IPS-18c (cell line): Measurements from ENCODE around the gene LMLN.

Experiments used
- H3K4me3 ChIP-seq: 2 replicates; pipeline ENCODE4 v1.7.0; 2013; ENCODE audit warnings: low read depth, mild to moderate bottlenecking, low read length, moderate library complexity; ENCODE audit not compliant: insufficient read depth
- H3K9me3 ChIP-seq: one replicate; pipeline ENCODE4 v1.6.1; 2013; ENCODE audit warnings: mild to moderate bottlenecking, low read length, moderate library complexity; ENCODE audit not compliant: control insufficient read depth, insufficient read depth

LMLN gene

DNA sequence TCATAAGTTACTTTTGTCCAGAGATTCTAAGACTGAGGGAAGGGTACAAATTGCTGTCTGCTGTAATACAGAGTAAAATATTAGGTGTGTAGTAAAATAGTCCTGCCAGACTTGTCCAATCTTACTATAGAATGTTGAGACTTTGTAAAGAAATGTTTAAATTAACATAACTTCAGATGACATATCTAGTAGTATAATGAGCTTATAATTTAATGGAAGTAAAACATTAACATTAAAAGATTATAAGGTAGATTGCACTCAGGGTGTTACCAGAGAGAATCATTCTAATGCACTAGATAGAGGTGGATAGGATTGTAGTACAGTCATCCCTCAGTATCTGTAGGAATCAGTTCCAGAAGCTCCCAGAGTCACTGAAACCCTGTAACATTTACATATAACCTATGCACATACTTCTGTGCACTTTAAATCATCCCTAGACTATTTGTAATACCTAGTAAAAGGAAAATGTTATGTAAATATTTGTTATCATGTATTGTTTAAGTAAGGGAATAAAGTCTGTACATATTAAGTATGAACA lies 130.8 kb downstream of the LMLN start:
- Histone ChIP-seq H3K9me3 (no peaks in the 10 kb centered on the region), H3K4me3 (no peak overlapping the region)

DNA sequence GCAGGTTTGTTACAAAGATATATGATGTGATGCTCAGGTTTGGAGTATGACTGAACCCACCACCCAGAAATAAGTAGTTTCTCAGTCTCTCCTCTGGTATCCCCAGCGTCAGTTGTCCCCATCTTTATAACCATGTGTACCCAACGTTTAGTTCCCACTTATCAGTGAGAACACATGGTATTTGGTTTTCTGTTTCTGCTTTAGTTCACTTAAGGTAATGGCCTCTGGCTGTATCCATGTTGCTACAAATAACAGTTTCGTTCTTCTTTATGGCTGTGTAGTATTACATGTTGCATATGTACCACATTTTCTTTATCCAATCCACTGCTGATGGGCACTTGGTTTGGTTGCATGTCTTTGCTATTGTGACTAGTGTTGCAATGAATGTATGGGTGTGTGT lies 132.3 kb downstream of the LMLN start:
- Histone ChIP-seq H3K9me3 (no peaks in the 10 kb centered on the region), H3K4me3 (no peak overlapping the region)

DNA sequence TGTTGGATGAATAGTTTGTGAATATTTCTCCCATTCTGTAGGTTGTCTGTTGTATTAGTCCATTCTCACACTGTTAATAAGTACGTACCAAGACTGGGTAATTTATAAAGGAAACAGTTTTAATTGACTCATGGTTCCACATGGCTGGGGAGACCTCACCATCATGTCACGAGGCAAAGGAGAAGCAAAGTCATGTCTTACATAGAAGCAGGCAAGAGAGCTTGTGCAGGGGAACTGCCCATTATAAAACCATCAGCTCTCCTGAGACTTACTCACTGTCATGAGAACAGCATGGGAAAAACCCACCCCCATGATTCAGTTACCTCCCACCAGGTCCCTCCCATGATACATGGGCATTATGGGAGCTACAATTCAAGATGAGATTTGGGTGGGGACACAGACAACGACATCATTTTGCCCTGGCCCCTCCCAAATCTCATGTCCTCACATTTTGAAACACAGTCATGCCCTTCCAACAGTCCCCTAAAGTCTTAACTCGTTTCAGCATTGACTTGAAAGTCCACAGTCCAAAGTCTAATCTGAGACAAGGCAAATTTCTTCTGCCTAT lies 133.2 kb downstream of the LMLN start:
- H3K4me3 ChIP-seq = no peak overlapping the region

More for the DNA sequence above, 133.2 kb downstream of the LMLN start:
- H3K9me3 ChIP-seq = no peaks in the 10 kb centered on the region
